CD4-positive, CD25-positive, alpha-beta regulatory T cell (primary cell): Measurements from ENCODE around the gene OPALIN. TPM values are rescaled to one million over a fixed set of nuclear protein-coding genes. Genes with fewer than 3 reads are reported as not detected.

Source experiments
- polyA plus RNA-seq, 4 donors: library from polyadenylated mRNA; unstranded; fragments of 300-500 nt; fragmentation: Illumina TruSeq; gene quantifications; one replicate each; pipeline ENCODE4 v1.2.3, GENCODE V29; 2021
- total RNA-seq: library from RNA; stranded (reverse); gene quantifications from one replicate; pipeline ENCODE4 v1.2.3, GENCODE V29; 2022

Gene OPALIN
- total and polyA plus RNA-seq, 5 donors from 2014 or later, result not detected

Other genes starting within 250 kb of the OPALIN start
- gene ZNF518A, start 228.7 kb downstream of the OPALIN start, total RNA-seq, result 17.7 TPM
- 10 to 100 TPM in 2 of 4 donors, 1 to 10 TPM in 2; 9.5 to 14.1 (median 11.6) TPM for gene ZNF518A, start 228.7 kb downstream of the OPALIN start, polyA plus RNA-seq
- gene BLNK, start 87.4 kb downstream of the OPALIN start, total RNA-seq, result 0.35 TPM
- under 1 TPM in 1 of 4 donors, not detected in 3; 0.15 TPM for gene BLNK, start 87.4 kb downstream of the OPALIN start, polyA plus RNA-seq
- not detected for gene DNTT, start 54.6 kb downstream of the OPALIN start, total RNA-seq
- gene DNTT, start 54.6 kb downstream of the OPALIN start, polyA plus RNA-seq, result under 1 TPM in 1 of 4 donors, not detected in 3; 0.24 TPM
- gene TLL2, start 154.9 kb upstream of the OPALIN start, total RNA-seq, result not detected
- gene TLL2, start 154.9 kb upstream of the OPALIN start, polyA plus RNA-seq, result not detected
- 82.8 TPM for gene TM9SF3, start 228.0 kb upstream of the OPALIN start, total RNA-seq
- gene TM9SF3, start 228.0 kb upstream of the OPALIN start, polyA plus RNA-seq, result 10 to 100 TPM; 59.9 to 71.0 (median 69.3) TPM